RPMI7951 (cell line): ENCODE results near the gene TARM1. TPM values are rescaled to one million over a fixed set of nuclear protein-coding genes. Genes with fewer than 3 reads are reported as not detected.
A peak's percentile ranks its signal among the peaks of the same experiment; 100 is the strongest.
"Not testable (repeated sequence)": the region's sequence is repeated elsewhere in the genome, so short reads cannot be mapped to it uniquely, and the experiment has no call there.

ENCODE experiments used
- DNase-seq: peaks from one replicate; pipeline ENCODE4 v3.0.0-alpha.2; 2012; ENCODE audit warnings: low read depth
- total RNA-seq: library from RNA; depleted of rRNA; stranded (reverse); fragments of >200 nt; shearing (Covaris generic); gene quantifications from 2 replicates; pipeline ENCODE4 v1.2.3, GENCODE V29; 2014

Gene TARM1
- total RNA-seq, 1 experiment from 2014 or later: not detected

- DNase-seq: not testable (repeated sequence)
Observed at GRCh38 chr19:54099903-54100255, 18.7 kb upstream of the TARM1 start.

DNA sequence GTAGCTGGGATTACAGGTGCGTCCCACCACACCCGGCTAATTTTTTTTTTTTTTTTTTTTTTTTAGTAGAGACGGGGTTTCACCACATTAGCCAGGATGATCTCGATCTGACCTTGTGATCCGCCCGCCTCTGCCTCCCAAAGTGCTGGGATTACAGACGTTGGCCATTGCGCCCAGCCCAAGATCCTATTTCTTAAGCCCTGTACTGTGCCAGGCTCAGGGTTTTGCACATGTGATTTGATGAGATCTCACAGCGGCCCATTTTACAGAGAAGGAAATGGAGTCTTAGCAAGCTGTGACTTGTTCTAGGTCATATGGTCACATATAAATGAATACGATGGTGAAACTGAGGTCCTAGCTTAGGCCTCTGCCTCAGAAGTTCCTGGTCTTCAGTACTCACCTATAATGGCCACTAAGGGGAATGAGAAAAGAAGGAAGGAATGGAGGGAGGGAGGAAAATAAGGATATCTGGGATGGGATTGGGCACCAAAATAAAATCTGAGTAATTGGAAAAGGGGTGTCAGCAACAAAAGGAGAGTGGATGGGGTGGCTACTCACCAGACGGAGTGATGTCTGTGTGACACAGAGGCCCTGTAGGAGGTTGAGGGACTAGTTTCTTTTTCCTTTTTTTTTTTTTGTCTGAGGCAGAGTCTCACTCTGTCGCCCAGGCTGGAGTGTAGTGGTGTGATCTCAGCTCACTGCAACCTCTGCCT is 18.2 kb upstream of the TARM1 start:
- DNase-seq: no peak

- DNase-seq: peak; percentile 64
Observed at GRCh38 chr19:54096617-54097106, 15.5 kb upstream of the TARM1 start.

- peak; percentile 65 for DNase-seq
Observed at GRCh38 chr19:54095859-54096616, 14.9 kb upstream of the TARM1 start.

GRCh38 chr19:54095136-54095858 is 14.1 kb upstream of the TARM1 start:
- no peak for DNase-seq

- no peak for DNase-seq
Observed at GRCh38 chr19:54094426-54095000, 13.3 kb upstream of the TARM1 start.

- DNase-seq: no peak
Observed at GRCh38 chr19:54084410-54084809, 3.2 kb upstream of the TARM1 start.

GRCh38 chr19:54077334-54077733 is 3.8 kb downstream of the TARM1 start:
- no peak for DNase-seq

DNA sequence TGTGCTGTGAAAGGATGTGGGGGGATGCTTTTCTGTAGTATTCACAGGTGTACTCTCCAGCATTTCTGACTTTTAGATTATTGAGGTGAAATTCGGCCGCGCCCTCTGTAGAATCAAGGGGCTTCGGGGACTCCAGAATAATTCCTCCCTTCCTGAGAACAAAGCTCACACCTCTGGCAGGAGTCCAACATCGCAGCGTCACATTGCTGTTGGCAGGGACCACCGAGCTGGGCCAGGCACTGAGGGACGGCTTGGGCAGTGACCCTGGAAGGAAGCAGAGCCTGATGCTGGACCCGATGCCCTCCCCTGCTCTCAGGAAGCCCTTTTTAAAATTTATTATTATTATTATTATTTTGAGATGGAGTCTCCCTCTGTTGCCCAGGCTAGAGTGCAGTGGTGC is 6.3 kb downstream of the TARM1 start:
- DNase-seq: no peak

DNA sequence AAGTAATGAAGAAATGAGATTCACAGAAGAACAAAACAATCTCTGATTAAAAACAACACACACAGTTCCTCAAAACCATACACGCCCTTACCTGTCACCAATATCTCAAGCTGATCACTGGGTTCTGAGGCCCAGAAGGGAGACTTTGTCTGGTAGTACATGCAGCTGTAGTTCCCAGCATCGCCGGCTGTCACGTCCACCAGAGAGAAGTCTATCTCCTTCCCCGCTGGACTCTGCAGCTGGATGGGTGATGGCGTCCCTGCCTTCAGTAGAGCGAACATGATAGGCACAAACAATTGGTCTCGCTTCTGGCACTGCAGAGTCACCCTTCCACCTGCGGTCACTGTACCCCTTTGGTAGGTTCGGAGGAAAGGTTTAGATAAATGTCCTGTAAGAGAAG is 7.3 kb downstream of the TARM1 start:
- no peak for DNase-seq

DNA sequence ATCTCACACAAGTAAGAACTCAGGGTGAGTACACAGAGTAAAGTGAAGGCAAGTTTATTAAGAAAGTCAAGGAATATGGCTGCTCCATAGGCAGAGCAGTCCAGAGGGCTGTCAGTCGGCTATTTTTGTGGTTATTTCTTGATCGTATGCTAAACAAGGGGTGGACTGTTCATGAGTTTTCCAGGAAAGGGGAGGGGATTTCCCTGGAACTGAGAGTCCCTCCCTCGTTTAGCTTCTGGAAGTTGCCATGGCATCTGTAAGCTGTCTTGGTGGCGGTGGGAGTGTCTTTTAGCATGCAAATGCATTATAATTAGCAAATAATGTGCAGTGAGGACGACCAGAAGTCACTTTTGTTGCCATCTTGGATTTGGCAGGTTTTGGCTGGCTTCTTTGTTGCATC is 11.7 kb downstream of the TARM1 start:
- no peak for DNase-seq

DNA sequence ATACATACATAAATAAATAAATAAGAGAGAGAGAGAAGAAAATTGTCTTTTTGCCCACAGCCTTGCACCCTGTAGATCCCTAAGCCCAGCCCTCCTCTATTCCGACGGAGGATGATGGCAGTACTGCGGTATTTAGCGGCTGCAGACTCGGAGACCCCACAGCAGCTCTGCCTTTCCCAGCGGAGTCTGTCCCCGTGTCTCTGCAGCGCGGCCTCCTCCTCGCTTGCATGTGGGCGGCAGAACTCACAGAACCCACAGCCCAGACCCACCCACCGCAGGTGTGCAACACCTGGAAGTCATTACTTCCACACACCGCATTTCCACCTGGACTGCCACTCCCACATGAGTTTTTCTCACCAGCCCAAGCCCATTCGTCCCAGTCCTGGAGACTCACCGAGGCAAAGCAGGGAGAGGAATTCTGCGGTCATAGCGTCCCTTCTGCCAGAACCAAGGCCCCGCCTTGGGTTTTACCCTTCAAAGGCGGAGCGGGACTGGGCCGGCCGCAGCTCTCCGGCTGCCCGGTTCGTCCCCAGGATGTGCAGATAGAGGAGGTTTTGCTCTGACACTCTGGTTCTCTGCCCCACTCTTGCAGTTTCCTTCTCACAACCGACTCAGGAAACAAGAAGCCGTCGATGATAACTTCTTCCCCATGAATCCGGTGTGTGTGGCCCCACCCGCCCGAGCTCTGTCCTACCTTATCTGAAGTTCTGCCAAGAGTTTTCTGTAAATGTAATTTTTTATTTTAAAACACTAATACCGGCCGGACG is 17.6 kb downstream of the TARM1 start, which contains the start of gene VSTM1:
TSS of gene VSTM1 (minus strand) at position 548 of the 767 bp plus-strand sequence. CDS start at position 428, 120 bp downstream.
- no peak for DNase-seq

GRCh38 chr19:54062643-54063042 is 18.5 kb downstream of the TARM1 start:
- DNase-seq: no peak

DNA sequence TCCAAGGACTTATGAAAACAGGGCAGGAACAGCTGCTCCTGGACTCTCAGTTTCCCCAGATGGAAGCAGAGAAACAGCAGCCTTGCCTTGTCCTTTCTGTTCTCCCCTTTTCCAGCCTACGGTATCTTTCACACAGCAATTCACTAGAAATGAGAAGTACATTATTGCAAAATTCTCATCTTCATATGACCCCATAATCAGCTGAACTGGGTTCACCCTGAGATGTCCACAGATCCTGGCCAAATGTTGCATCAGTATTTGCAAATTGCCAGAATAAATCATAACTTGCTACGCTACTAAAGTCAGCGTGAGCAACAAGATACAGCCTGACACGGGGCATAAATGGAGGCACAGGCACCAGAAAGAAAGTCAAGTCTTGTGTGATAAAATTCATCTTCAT is 33.5 kb downstream of the TARM1 start:
- DNase-seq: no peak

DNA sequence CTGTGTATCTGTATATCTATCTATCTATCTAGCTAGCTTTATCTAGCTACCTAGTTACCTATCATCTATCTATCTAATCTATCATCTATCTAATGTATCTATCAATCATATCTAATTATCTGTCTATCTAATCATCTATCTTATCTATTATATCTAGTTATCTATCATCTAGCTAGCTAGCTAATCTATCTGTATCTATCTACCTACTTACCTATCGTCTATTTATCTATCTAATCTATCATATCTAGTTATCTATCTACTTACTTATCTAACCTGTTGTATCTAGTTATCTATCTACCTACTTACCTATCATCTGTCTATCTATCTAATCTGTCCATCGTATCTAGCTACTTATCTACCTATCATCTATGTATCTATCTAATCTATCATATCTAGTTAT is 35.4 kb downstream of the TARM1 start:
- no peak for DNase-seq

DNA sequence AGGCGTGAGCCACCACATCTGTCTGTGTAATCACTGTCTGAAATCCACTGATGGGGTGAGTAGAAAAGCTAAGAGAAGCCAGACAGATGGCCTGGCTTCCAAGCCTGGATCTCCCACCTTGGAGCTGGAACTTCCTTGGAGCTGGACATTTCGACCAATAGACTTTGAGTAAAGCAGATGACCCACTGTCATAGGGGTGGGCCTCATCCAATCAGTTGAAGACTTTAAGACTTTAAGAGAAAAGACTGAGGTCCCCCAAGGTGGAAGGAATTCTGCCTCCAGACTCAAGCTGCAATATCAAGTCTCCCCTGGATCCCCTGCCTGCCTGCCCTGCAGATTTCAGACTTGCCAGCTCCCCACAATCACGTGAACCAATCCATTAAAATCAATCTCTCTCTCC is 38.2 kb downstream of the TARM1 start:
- no peak for DNase-seq

GRCh38 chr19:54041969-54042606 is 39.1 kb downstream of the TARM1 start:
- no peak for DNase-seq

GRCh38 chr19:54040003-54040402 is 41.2 kb downstream of the TARM1 start:
- no peak for DNase-seq

DNA sequence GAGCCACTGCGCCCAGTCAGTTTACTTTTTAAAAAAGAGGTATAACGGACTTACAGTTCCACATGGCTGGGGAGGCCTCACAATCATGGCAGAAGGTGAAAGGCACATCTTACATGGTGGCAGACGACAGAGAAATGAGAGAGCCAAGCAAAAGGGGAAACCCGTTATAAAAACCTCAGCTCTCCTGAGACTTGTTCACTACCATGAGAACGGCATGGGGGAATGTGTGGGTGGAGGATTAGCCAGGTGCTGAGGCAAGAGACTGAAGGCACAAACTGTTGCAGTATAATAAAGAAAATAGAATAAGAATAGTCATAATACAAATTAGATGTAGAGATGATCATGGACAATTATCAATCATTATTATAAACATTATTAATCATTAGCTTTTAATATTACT is 44.6 kb downstream of the TARM1 start:
- DNase-seq: not testable (repeated sequence)

GRCh38 chr19:54035215-54036178 is 45.7 kb downstream of the TARM1 start:
- peak; percentile 92 for DNase-seq
